K562 (cell line): ENCODE data around the gene ASB2. TPM values are rescaled to one million over a fixed set of nuclear protein-coding genes. Genes with fewer than 3 reads are reported as not detected.

ENCODE experiments used
- CEBPZ ChIP-seq: fragments of 150-350 bp; IDR thresholded peaks from 2 replicates; pipeline ENCODE4 v1.6.1; 2014; ENCODE audit warnings: low read depth, mild to moderate bottlenecking, low read length, borderline replicate concordance
- E2F5 ChIP-seq: sonication (generic); formaldehyde crosslinking; IDR thresholded peaks from 2 replicates; pipeline ENCODE4 v1.8.0; 2022; ENCODE audit warnings: mild to moderate bottlenecking, missing genetic modification reagents
- FOXA3 ChIP-seq, 2 experiments: fragments of 450-650 bp in 1 of 2; sonication (generic) in 1 of 2; formaldehyde crosslinking; IDR thresholded peaks in 1 of 2; conservative IDR thresholded peaks in 1 of 2; 2 replicates each; pipeline versions ENCODE4 v1.4.0 to v1.8.0; 2020 to 2022; ENCODE audit warnings: mild to moderate bottlenecking in 2 of 2, missing genetic modification reagents in 1 of 2
- HLTF ChIP-seq: fragments of 450-650 bp; IDR thresholded peaks from 2 replicates; pipeline ENCODE4 v1.6.1; 2016
- ILF3 ChIP-seq: fragments of 450-650 bp; IDR thresholded peaks from 2 replicates; pipeline ENCODE4 v1.6.1; 2018; ENCODE audit warnings: antibody characterized with exemption, mild to moderate bottlenecking, moderate library complexity, borderline replicate concordance
- KHSRP ChIP-seq: fragments of 450-650 bp; IDR thresholded peaks from 2 replicates; pipeline ENCODE4 v1.6.1; 2017
- MGA ChIP-seq: fragments of 450-650 bp; IDR thresholded peaks from 2 replicates; pipeline ENCODE4 v1.6.1; 2016; ENCODE audit warnings: mild to moderate bottlenecking, moderate library complexity
- NR1H2 ChIP-seq: sonication (generic); formaldehyde crosslinking; IDR thresholded peaks from 2 replicates; pipeline ENCODE4 v1.4.0; 2020; ENCODE audit warnings: mild to moderate bottlenecking, missing genetic modification reagents
- polyA plus RNA-seq, 8 experiments: library from polyadenylated mRNA; depleted of rRNA in 4 of 8; stranded (reverse) in 5 of 8; unstranded in 3 of 8; fragments of >200 nt; fragmentation: Nextera tagmentation in 2 of 8; fragmentation: Illumina TruSeq in 1 of 8; extraction: Ambion mirVana in 2 of 8; extraction: Trizol in 1 of 8; gene quantifications; 2 replicates each; pipeline versions ENCODE4 v1.2.1 to v1.2.3, GENCODE V29; 2011 to 2014; ENCODE audit warnings: inconsistent platforms in 1 of 8, missing spikeins in 1 of 8
- total RNA-seq, 7 experiments: library from RNA; depleted of rRNA in 6 of 7; stranded (reverse); fragments of >200 nt in 6 of 7; fragmentation: Illumina TruSeq in 2 of 7; extraction: Trizol in 2 of 7; gene quantifications; 2 replicates each; pipeline versions ENCODE4 v1.2.1 to v1.2.3, GENCODE V29; 2011 to 2021; ENCODE audit warnings: low replicate concordance in 1 of 7

ASB2 gene
- total and polyA plus RNA-seq, 9 of the 15 experiments (the other 6 are each of a cell fraction or from before 2014, with no cell fraction given), result not detected

GRCh38 chr14:93971635-93972027, 4.7 kb downstream of the ASB2 start (continued):
- TF ChIP-seq MGA (no peak), NR1H2 (CRISPR knock-in tag) (no peak), E2F5 (CRISPR knock-in tag) (no peak), FOXA3 (CRISPR knock-in tag; conservative IDR thresholded peaks at IDR 0.05 in 1 of 2, IDR thresholded peaks at IDR 0.05 in 1 of 2) (no peak), KHSRP (no peak), CEBPZ (no peak), HLTF (no peak), ILF3 (no peak)
